SK-N-SH (cell line): Measurements from ENCODE around the gene SHB. TPM values are rescaled to one million over a fixed set of nuclear protein-coding genes. Genes with fewer than 3 reads are reported as not detected.

Experiments
- CTCF ChIA-PET: fragments of 300-600, 350-600 bp; formaldehyde crosslinking; extraction: SDS; loops from one replicate; lab custom pipeline; 2021; lab: Yijun Ruan, JAX
- POLR2A ChIA-PET: fragments of 350-600 bp; sonication (Branson Sonifier 250); formaldehyde crosslinking; extraction: SDS; loops from one replicate; lab custom pipeline; 2020; ENCODE audit warnings: antibody characterized with exemption, inconsistent platforms; lab: Yijun Ruan, JAX
- DNase-seq: peaks from one replicate; pipeline ENCODE4 v3.0.0; 2012
- H2AFZ ChIP-seq: fragments of 200-600 bp; sonication (generic); 2 replicates; pipeline ENCODE4 v1.8.1; 2016; ENCODE audit warnings: antibody characterized with exemption, mild to moderate bottlenecking, low read depth
- H3F3A ChIP-seq: fragments of 200-600 bp; sonication (generic); replicated peaks from 2 replicates; pipeline ENCODE3; 2016; ENCODE audit warnings: antibody characterized with exemption, mild to moderate bottlenecking; ENCODE audit not compliant: insufficient read depth
- H3K27ac ChIP-seq, 2 experiments: fragments of 200-500 bp in 1 of 2; fragments of 200-600 bp in 1 of 2; sonication (Bioruptor generic) in 1 of 2; sonication (generic), shearing (Covaris generic) in 1 of 2; 2 replicates each; pipeline versions ENCODE4 v1.5.1 to v1.6.1; 2014 to 2016; ENCODE audit warnings: low read depth in 2 of 2, inconsistent platforms in 1 of 2, low read length in 1 of 2, mild to moderate bottlenecking in 1 of 2, mixed read lengths in 1 of 2
- H3K27me3 ChIP-seq: fragments of 200-600 bp; sonication (generic), shearing (Covaris generic); 2 replicates; pipeline ENCODE4 v1.6.1; 2016; ENCODE audit warnings: mixed run types; ENCODE audit not compliant: insufficient read depth
- H3K36me3 ChIP-seq, 2 experiments: fragments of 200-500 bp in 1 of 2; fragments of 200-600 bp in 1 of 2; sonication (Bioruptor generic) in 1 of 2; sonication (generic) in 1 of 2; replicated peaks in 1 of 2; 2 replicates each; pipeline versions ENCODE3 to v1.5.1; 2014 to 2016; ENCODE audit warnings: low read length in 1 of 2, mild to moderate bottlenecking in 1 of 2; ENCODE audit not compliant: insufficient read depth in 2 of 2, control insufficient read depth in 1 of 2
- H3K4me1 ChIP-seq, 2 experiments: fragments of 200-500 bp in 1 of 2; fragments of 200-600 bp in 1 of 2; sonication (Bioruptor generic) in 1 of 2; sonication (generic), shearing (Covaris generic) in 1 of 2; 2 replicates each; pipeline versions ENCODE4 v1.5.1 to v1.6.1; 2014 to 2016; ENCODE audit warnings: low read depth in 1 of 2, low read length in 1 of 2, mixed run types in 1 of 2; ENCODE audit not compliant: insufficient read depth in 2 of 2, control insufficient read depth in 1 of 2
- H3K4me2 ChIP-seq: fragments of 200-600 bp; sonication (generic), shearing (Covaris generic); 2 replicates; pipeline ENCODE4 v1.6.1; 2017; ENCODE audit warnings: mixed run types
- H3K4me3 ChIP-seq, 2 experiments: fragments of 200-500 bp in 1 of 2; fragments of 200-600 bp in 1 of 2; sonication (Bioruptor generic) in 1 of 2; sonication (generic), shearing (Covaris generic) in 1 of 2; 2 replicates each; pipeline versions ENCODE4 v1.5.1 to v1.8.1; 2014 to 2016; ENCODE audit warnings: low read depth in 2 of 2, inconsistent platforms in 1 of 2, low read length in 1 of 2, mild to moderate bottlenecking in 1 of 2, mixed read lengths in 1 of 2, moderate library complexity in 1 of 2
- H3K79me2 ChIP-seq: fragments of 200-600 bp; sonication (generic); 2 replicates; pipeline ENCODE4 v1.8.1; 2017; ENCODE audit warnings: mild to moderate bottlenecking; ENCODE audit not compliant: insufficient read depth
- H3K9ac ChIP-seq: fragments of 200-600 bp; sonication (generic); 2 replicates; pipeline ENCODE4 v1.6.1; 2017; ENCODE audit warnings: mixed run types
- H3K9me2 ChIP-seq: fragments of 200-600 bp; sonication (generic); 2 replicates; pipeline ENCODE4 v1.6.1; 2017; ENCODE audit warnings: mixed run types
- H3K9me3 ChIP-seq: fragments of 200-600 bp; sonication (generic); 2 replicates; pipeline ENCODE4 v1.6.1; 2017; ENCODE audit warnings: mixed run types, mild to moderate bottlenecking, moderate library complexity
- H4K20me1 ChIP-seq: fragments of 200-600 bp; sonication (generic); 2 replicates; pipeline ENCODE4 v1.6.1; 2017; ENCODE audit warnings: mild to moderate bottlenecking, mixed run types; ENCODE audit not compliant: insufficient read depth
- CHD2 ChIP-seq: fragments of 150-350 bp; IDR thresholded peaks from 2 replicates; pipeline ENCODE4 v1.6.1; 2018; ENCODE audit warnings: low read length; ENCODE audit not compliant: partially characterized antibody
- ELF1 ChIP-seq: IDR thresholded peaks from 2 replicates; pipeline ENCODE4 v1.4.0; 2012
- EZH2phosphoT487 ChIP-seq: fragments of 200-600 bp; sonication (generic); IDR thresholded peaks from 2 replicates; pipeline ENCODE4 v1.6.1; 2017; ENCODE audit warnings: low read depth, mixed run types, mild to moderate bottlenecking, antibody characterized with exemption, moderate library complexity, borderline replicate concordance
- FOSL2 ChIP-seq: IDR thresholded peaks from 2 replicates; pipeline ENCODE4 v1.4.0; 2012; ENCODE audit warnings: low read depth, mild to moderate bottlenecking, moderate library complexity, borderline replicate concordance
- GATA2 ChIP-seq: sonication (generic); formaldehyde crosslinking; IDR thresholded peaks from 2 replicates; pipeline ENCODE4 v1.5.0; 2020; ENCODE audit warnings: mild to moderate bottlenecking, missing genetic modification reagents
- JUND ChIP-seq: IDR thresholded peaks from 2 replicates; pipeline ENCODE4 v1.4.0; 2012
- MAX ChIP-seq: IDR thresholded peaks from 2 replicates; pipeline ENCODE4 v1.4.0; 2012; ENCODE audit warnings: low read depth
- MXI1 ChIP-seq: IDR thresholded peaks from 2 replicates; pipeline ENCODE4 v1.6.1; 2012; ENCODE audit warnings: mild to moderate bottlenecking, low read depth, low read length, improper control_type of control experiment
- PBX3 ChIP-seq: IDR thresholded peaks from 2 replicates; pipeline ENCODE4; 2012
- POLR2AphosphoS5 ChIP-seq: IDR thresholded peaks from 2 replicates; pipeline ENCODE4 v1.6.1; 2012; ENCODE audit warnings: low read depth, low read length
- RCOR1 ChIP-seq: fragments of 150-350 bp; IDR thresholded peaks from 2 replicates; pipeline ENCODE4 v1.6.1; 2017; ENCODE audit warnings: antibody characterized with exemption, low read length
- SIN3A ChIP-seq: IDR thresholded peaks from 2 replicates; pipeline ENCODE4 v1.6.1; 2012; ENCODE audit warnings: low read depth, mild to moderate bottlenecking, low read length, moderate library complexity, borderline replicate concordance
- TCF12 ChIP-seq: IDR thresholded peaks from 2 replicates; pipeline ENCODE4 v1.4.0; 2012
- YY1 ChIP-seq: IDR thresholded peaks from 2 replicates; pipeline ENCODE4 v1.4.0; 2012; ENCODE audit warnings: low read depth, mild to moderate bottlenecking
- WGBS: methylation state at CpG from one replicate; pipeline ENCODE4 v1.1.6; 2017; ENCODE audit warnings: low lambda C conversion rate; 5-methylcytosine and 5-hydroxymethylcytosine counted together
- polyA plus RNA-seq, 3 experiments: library from polyadenylated mRNA; depleted of rRNA; stranded (reverse); fragments of >200 nt; gene quantifications; 2 replicates each; pipeline ENCODE4 v1.2.3, GENCODE V29; 2012
- TF ChIP-seq, protein P1 (sequence below): fragments of 200-600 bp; sonication (generic); IDR thresholded peaks from 2 replicates; pipeline ENCODE4 v1.6.1; 2017; ENCODE audit warnings: antibody characterized with exemption, mild to moderate bottlenecking, moderate library complexity

The SHB gene
- polyA plus RNA-seq, 1 of the 3 experiments (the other 2 are of a cell fraction) = 26.0 TPM

GRCh38 chr9:37959976-37960375 lies 109.1 kb downstream of the SHB start:
- H3K4me3 ChIP-seq = no peak overlapping the region
- H3K4me1 ChIP-seq = peaks cover 24 to 27% of the 10 kb centered on the region in 2 experiments; a peak in 3 of 4 replicates
- H3K9ac ChIP-seq = no peak overlapping the region
- TF ChIP-seq FOSL2 (no peak), EZH2phosphoT487 (no peak), TCF12 (no peak), JUND (no peak), ELF1 (no peak), MAX (no peak), POLR2AphosphoS5 (no peak), SIN3A (no peak), GATA2 (CRISPR knock-in tag) (no peak), PBX3 (no peak)
- TF ChIP-seq, protein P1, sequence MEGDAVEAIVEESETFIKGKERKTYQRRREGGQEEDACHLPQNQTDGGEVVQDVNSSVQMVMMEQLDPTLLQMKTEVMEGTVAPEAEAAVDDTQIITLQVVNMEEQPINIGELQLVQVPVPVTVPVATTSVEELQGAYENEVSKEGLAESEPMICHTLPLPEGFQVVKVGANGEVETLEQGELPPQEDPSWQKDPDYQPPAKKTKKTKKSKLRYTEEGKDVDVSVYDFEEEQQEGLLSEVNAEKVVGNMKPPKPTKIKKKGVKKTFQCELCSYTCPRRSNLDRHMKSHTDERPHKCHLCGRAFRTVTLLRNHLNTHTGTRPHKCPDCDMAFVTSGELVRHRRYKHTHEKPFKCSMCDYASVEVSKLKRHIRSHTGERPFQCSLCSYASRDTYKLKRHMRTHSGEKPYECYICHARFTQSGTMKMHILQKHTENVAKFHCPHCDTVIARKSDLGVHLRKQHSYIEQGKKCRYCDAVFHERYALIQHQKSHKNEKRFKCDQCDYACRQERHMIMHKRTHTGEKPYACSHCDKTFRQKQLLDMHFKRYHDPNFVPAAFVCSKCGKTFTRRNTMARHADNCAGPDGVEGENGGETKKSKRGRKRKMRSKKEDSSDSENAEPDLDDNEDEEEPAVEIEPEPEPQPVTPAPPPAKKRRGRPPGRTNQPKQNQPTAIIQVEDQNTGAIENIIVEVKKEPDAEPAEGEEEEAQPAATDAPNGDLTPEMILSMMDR = no peak
- ChIA-PET POLR2A (no interaction called here), CTCF (interaction anchor here (1.0 to 1.9 kb wide), 5 partner anchors 12 to 57 kb away, joined by 3 to 7 read pairs (median 4); no protein-coding TSS in a partner anchor)
- DNase-seq = no peak
- H3K27me3 ChIP-seq = no peaks in the 10 kb centered on the region
- no peak overlapping the region for H2AFZ ChIP-seq
- WGBS = 82% methylated on average over 4 of the region's 4 CpGs
- peaks cover 74% of the 10 kb centered on the region for H3K79me2 ChIP-seq
- H3K4me2 ChIP-seq = no peak overlapping the region
- peaks cover 4 to 14% of the 10 kb centered on the region in 2 experiments for H3K36me3 ChIP-seq
- H3K27ac ChIP-seq = no peak overlapping the region
- H3K9me2 ChIP-seq = no peaks in the 10 kb centered on the region
- peaks cover 21% of the 10 kb centered on the region for H3F3A ChIP-seq
- no peaks in the 10 kb centered on the region for H3K9me3 ChIP-seq
- H4K20me1 ChIP-seq = no peaks in the 10 kb centered on the region

DNA sequence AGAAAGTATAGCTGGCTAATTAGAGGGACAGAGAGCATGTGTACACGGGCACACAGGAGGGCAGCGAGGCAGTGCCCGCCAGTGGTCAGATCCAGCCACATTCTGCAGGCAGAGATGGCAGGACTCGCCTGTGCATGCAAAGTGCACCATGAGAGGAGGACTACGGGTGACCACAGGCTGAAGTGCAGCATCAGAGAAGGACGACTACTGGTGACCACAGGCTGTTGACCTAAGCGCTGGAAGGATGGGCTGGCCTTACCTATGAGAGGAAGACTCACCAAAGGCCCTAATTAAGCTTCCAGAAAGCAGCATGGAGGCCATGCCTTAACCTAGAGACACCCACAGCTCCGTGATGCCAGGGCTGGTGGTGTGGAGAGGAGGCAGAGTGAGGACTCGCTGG lies 110.9 kb downstream of the SHB start:
- Histone ChIP-seq H3K79me2 (peaks cover 65% of the 10 kb centered on the region), H3K4me1 (peaks cover 12 to 27% of the 10 kb centered on the region in 2 experiments; a peak in 3 of 4 replicates), H3K36me3 (peaks cover 4 to 17% of the 10 kb centered on the region in 2 experiments), H3K9me3 (no peaks in the 10 kb centered on the region), H3K4me3 (no peak overlapping the region), H3K4me2 (no peak overlapping the region), H3K9ac (no peak overlapping the region), H3K27ac (no peak overlapping the region; a peak in 1 of 4 replicates), H3K9me2 (no peaks in the 10 kb centered on the region), H2AFZ (no peak overlapping the region), H4K20me1 (no peaks in the 10 kb centered on the region), H3F3A (peaks cover 26% of the 10 kb centered on the region), H3K27me3 (no peaks in the 10 kb centered on the region)
- ChIA-PET POLR2A (no interaction called here), CTCF (interaction anchor here (2.6 kb wide), 1 partner anchor 44 kb away, joined by 11 read pairs; no protein-coding TSS in a partner anchor)
- 97% methylated on average over 9 of the region's 9 CpGs for WGBS
- TF ChIP-seq PBX3 = no peak
- no peak for TF ChIP-seq MXI1
- TF ChIP-seq, protein P1 = no peak
- TF ChIP-seq FOSL2 = no peak
- TF ChIP-seq TCF12 = no peak
- no peak for TF ChIP-seq RCOR1
- TF ChIP-seq YY1 = no peak
- no peak for TF ChIP-seq CHD2
- DNase-seq = no peak
